Measurements from ENCODE around the gene PLCB1.

DNA sequence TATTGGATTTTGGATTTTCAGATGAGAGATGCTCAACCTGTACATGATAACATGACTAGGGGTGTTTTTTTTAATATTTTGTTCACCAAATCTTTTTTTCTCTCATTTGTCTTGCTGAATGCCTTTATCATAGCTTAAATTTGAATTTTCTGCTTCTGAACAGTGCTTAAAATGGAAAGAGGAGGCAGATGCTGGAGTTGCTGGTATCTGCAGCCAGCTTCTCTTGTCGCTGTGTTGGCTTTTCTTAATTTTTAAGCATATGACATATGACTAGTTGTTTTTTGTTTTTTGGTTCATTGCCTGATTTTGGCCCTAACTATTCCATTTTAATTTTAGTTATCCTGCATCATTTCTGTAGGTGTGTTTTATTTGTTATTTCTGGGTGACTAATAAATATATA, 196.1 kb downstream of the PLCB1 start:
- TF ChIP-seq, protein P1, sequence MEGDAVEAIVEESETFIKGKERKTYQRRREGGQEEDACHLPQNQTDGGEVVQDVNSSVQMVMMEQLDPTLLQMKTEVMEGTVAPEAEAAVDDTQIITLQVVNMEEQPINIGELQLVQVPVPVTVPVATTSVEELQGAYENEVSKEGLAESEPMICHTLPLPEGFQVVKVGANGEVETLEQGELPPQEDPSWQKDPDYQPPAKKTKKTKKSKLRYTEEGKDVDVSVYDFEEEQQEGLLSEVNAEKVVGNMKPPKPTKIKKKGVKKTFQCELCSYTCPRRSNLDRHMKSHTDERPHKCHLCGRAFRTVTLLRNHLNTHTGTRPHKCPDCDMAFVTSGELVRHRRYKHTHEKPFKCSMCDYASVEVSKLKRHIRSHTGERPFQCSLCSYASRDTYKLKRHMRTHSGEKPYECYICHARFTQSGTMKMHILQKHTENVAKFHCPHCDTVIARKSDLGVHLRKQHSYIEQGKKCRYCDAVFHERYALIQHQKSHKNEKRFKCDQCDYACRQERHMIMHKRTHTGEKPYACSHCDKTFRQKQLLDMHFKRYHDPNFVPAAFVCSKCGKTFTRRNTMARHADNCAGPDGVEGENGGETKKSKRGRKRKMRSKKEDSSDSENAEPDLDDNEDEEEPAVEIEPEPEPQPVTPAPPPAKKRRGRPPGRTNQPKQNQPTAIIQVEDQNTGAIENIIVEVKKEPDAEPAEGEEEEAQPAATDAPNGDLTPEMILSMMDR (IDR thresholded peaks at IDR 0.05; ENCODE audit: low read depth, low read length) = no peak
- TF ChIP-seq, protein P2, sequence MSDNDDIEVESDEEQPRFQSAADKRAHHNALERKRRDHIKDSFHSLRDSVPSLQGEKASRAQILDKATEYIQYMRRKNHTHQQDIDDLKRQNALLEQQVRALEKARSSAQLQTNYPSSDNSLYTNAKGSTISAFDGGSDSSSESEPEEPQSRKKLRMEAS (IDR thresholded peaks at IDR 0.05; ENCODE audit: low read depth, low read length) = no peak
